SK-N-SH treated with all-trans-retinoic acid at 6 μM for 48 hours (cell line): ENCODE results near the gene GRID1.

Experiments
- ATAC-seq: fragments of 200-7000 bp; cut with Tn5 transposase; 3 replicates; pipeline ENCODE4 v1.9.1; 2020; ENCODE audit warnings: mild to moderate bottlenecking, moderate library complexity
- ARNTL ChIP-seq: fragments of 450-650 bp; formaldehyde crosslinking; IDR thresholded peaks from 2 replicates; pipeline ENCODE4 v1.5.0; 2020; ENCODE audit warnings: low read depth, mild to moderate bottlenecking, moderate library complexity, borderline replicate concordance
- BACH2 ChIP-seq: fragments of 250-450 bp; sonication (Bioruptor Pico); IDR thresholded peaks from 2 replicates; pipeline ENCODE4 v1.9.0; 2021; ENCODE audit warnings: mild to moderate bottlenecking, borderline replicate concordance
- CSDC2 ChIP-seq: fragments of 250-450 bp; sonication (Bioruptor Pico); IDR thresholded peaks from 2 replicates; pipeline ENCODE4 v1.5.0; 2020; ENCODE audit warnings: mild to moderate bottlenecking, moderate library complexity
- ESRRG ChIP-seq: fragments of 250-450 bp; sonication (Bioruptor Pico); IDR thresholded peaks from 2 replicates; pipeline ENCODE4 v1.6.1; 2021; ENCODE audit warnings: mild to moderate bottlenecking
- GLIS3 ChIP-seq: fragments of 250-450 bp; sonication (Bioruptor Pico); IDR thresholded peaks from 2 replicates; pipeline ENCODE4 v1.5.0; 2020; ENCODE audit warnings: mild to moderate bottlenecking, moderate library complexity
- ISL1 ChIP-seq: fragments of 250-450 bp; sonication (Bioruptor Pico); IDR thresholded peaks from 2 replicates; pipeline ENCODE4 v2.1.2; 2022; ENCODE audit warnings: mild to moderate bottlenecking, moderate library complexity
- POU6F1 ChIP-seq: fragments of 250-450 bp; sonication (Bioruptor Pico); IDR thresholded peaks from 2 replicates; pipeline ENCODE4 v1.8.0; 2021; ENCODE audit warnings: low read depth, mild to moderate bottlenecking, moderate library complexity, borderline replicate concordance
- PPARA ChIP-seq: fragments of 250-450 bp; sonication (Bioruptor Pico); IDR thresholded peaks from 2 replicates; pipeline ENCODE4 v1.5.0; 2020; ENCODE audit warnings: mild to moderate bottlenecking, borderline replicate concordance
- RARB ChIP-seq: fragments of 250-450 bp; sonication (Bioruptor Pico); IDR thresholded peaks from 2 replicates; pipeline ENCODE4 v1.8.0; 2021; ENCODE audit warnings: mild to moderate bottlenecking, moderate library complexity
- SNAI2 ChIP-seq: fragments of 250-450 bp; sonication (Bioruptor Pico); IDR thresholded peaks from 2 replicates; pipeline ENCODE4 v1.5.0; 2020; ENCODE audit warnings: mild to moderate bottlenecking, moderate library complexity
- TCF4 ChIP-seq: fragments of 250-450 bp; sonication (Bioruptor Pico); IDR thresholded peaks from 2 replicates; pipeline ENCODE4 v1.8.0; 2021; ENCODE audit warnings: mild to moderate bottlenecking, moderate library complexity, borderline replicate concordance
- TOX ChIP-seq: fragments of 250-450 bp; sonication (Bioruptor Pico); IDR thresholded peaks from 2 replicates; pipeline ENCODE4 v1.8.0; 2021; ENCODE audit warnings: mild to moderate bottlenecking, moderate library complexity, borderline replicate concordance
- ZC3H10 ChIP-seq: fragments of 250-450 bp; sonication (Bioruptor Pico); IDR thresholded peaks from 2 replicates; pipeline ENCODE4 v1.5.1; 2021; ENCODE audit warnings: mild to moderate bottlenecking, moderate library complexity
- ZFP3 ChIP-seq: fragments of 250-450 bp; sonication (Bioruptor Pico); IDR thresholded peaks from 2 replicates; pipeline ENCODE4 v1.5.0; 2020; ENCODE audit warnings: mild to moderate bottlenecking, moderate library complexity
- ZFP30 ChIP-seq: fragments of 450-650 bp; formaldehyde crosslinking; IDR thresholded peaks from 2 replicates; pipeline ENCODE4 v1.5.0; 2022; ENCODE audit warnings: mild to moderate bottlenecking, moderate library complexity
- ZNF565 ChIP-seq: fragments of 450-650 bp; formaldehyde crosslinking; conservative IDR thresholded peaks from 2 replicates; pipeline ENCODE4 v1.5.0; 2020; ENCODE audit warnings: low read depth, mild to moderate bottlenecking, moderate library complexity
- ZNF70 ChIP-seq: fragments of 450-650 bp; formaldehyde crosslinking; IDR thresholded peaks from 2 replicates; pipeline ENCODE4 v1.5.0; 2020; ENCODE audit warnings: mild to moderate bottlenecking, moderate library complexity
- ZNF8 ChIP-seq: fragments of 450-650 bp; formaldehyde crosslinking; IDR thresholded peaks from 2 replicates; pipeline ENCODE4 v1.5.0; 2020; ENCODE audit warnings: mild to moderate bottlenecking, moderate library complexity
- TF ChIP-seq, protein P1 (sequence below): fragments of 250-450 bp; sonication (Bioruptor Pico); IDR thresholded peaks from 2 replicates; pipeline ENCODE4 v1.5.1; 2020; ENCODE audit warnings: low read depth, mild to moderate bottlenecking, moderate library complexity
- TF ChIP-seq, protein P2 (sequence below): fragments of 250-450 bp; sonication (Bioruptor Pico); IDR thresholded peaks from 2 replicates; pipeline ENCODE4 v1.5.1; 2021; ENCODE audit warnings: mild to moderate bottlenecking, moderate library complexity

Gene GRID1

GRCh38 chr10:86104611-86105145 lies 261.9 kb downstream of the GRID1 start:
- ATAC-seq, result no peak
- TF ChIP-seq SNAI2 (CRISPR knock-in tag) (no peak), ESRRG (no peak), ZC3H10 (CRISPR knock-in tag) (no peak), ZFP30 (no peak), PPARA (no peak), CSDC2 (CRISPR knock-in tag) (no peak), RARB (no peak), POU6F1 (CRISPR knock-in tag) (no peak), ISL1 (CRISPR knock-in tag) (no peak)

- TF ChIP-seq TCF4 (CRISPR knock-in tag), result no peak
- TF ChIP-seq, protein P1, sequence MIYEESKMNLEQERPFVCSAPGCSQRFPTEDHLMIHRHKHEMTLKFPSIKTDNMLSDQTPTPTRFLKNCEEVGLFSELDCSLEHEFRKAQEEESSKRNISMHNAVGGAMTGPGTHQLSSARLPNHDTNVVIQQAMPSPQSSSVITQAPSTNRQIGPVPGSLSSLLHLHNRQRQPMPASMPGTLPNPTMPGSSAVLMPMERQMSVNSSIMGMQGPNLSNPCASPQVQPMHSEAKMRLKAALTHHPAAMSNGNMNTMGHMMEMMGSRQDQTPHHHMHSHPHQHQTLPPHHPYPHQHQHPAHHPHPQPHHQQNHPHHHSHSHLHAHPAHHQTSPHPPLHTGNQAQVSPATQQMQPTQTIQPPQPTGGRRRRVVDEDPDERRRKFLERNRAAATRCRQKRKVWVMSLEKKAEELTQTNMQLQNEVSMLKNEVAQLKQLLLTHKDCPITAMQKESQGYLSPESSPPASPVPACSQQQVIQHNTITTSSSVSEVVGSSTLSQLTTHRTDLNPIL (CRISPR knock-in tag), result no peak
- TF ChIP-seq ZNF70 (CRISPR knock-in tag), result no peak
- TF ChIP-seq BACH2 (CRISPR knock-in tag), result no peak
- no peak for TF ChIP-seq ZNF8 (CRISPR knock-in tag)
- TF ChIP-seq GLIS3, result no peak
- no peak for TF ChIP-seq ISL1 (CRISPR knock-in tag)
- TF ChIP-seq ZNF565 (CRISPR knock-in tag), result no peak
- TF ChIP-seq ZFP3 (CRISPR knock-in tag), result no peak
- TF ChIP-seq CSDC2 (CRISPR knock-in tag), result no peak
- no peak for ATAC-seq
Measured at GRCh38 chr10:86104156-86104555, 262.4 kb downstream of the GRID1 start.

DNA sequence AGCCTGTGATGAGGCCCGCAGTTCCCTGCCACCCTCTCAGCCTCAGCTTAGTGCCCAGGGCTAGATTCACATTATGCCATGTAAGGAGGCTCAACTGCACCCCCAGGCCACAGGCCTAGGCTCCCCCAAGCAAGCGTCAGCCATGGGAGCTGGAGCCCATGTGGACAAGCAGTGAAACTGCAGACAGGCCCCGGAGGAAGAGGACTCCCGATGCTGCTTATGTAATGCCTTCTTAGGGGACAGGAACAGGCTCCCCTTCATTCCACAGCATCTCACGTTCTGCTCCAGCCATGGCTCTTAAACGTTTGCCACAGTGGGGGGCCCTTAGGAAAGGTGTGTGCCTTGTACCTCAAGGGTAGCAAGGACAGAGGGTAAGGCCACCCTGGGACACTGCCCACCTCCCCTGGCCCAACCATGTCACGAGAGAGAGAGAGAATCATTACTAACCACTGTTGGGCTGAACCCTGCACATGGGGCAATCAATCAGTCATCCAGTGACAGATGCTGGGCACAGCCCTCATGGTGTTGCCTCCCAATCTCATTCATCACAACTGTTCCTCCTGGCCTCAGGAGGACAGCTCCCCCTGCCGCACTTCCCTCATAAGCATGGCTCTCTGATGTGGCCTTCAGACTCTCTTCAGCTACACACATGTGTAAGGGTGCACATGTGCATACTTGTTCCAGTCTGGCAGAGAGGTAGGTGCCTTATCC lies 263.0 kb downstream of the GRID1 start:
- ATAC-seq, result no peak
- TF ChIP-seq ISL1 (CRISPR knock-in tag) (no peak), ZC3H10 (CRISPR knock-in tag) (no peak), TCF4 (CRISPR knock-in tag) (no peak), ARNTL (CRISPR knock-in tag) (no peak), BACH2 (CRISPR knock-in tag) (no peak), ESRRG (no peak)

GRCh38 chr10:86102451-86102850 lies 264.1 kb downstream of the GRID1 start:
- TF ChIP-seq, protein P1 (CRISPR knock-in tag), result no peak
- TF ChIP-seq, all 23 proteins: peak for 0
- ATAC-seq, result no peak

- ATAC-seq, result no peak
- TF ChIP-seq, protein P1 (CRISPR knock-in tag), result no peak
- TF ChIP-seq, protein P2, sequence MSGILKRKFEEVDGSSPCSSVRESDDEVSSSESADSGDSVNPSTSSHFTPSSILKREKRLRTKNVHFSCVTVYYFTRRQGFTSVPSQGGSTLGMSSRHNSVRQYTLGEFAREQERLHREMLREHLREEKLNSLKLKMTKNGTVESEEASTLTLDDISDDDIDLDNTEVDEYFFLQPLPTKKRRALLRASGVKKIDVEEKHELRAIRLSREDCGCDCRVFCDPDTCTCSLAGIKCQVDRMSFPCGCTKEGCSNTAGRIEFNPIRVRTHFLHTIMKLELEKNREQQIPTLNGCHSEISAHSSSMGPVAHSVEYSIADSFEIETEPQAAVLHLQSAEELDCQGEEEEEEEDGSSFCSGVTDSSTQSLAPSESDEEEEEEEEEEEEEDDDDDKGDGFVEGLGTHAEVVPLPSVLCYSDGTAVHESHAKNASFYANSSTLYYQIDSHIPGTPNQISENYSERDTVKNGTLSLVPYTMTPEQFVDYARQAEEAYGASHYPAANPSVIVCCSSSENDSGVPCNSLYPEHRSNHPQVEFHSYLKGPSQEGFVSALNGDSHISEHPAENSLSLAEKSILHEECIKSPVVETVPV (CRISPR knock-in tag), result no peak
- TF ChIP-seq TOX (no peak), ISL1 (CRISPR knock-in tag) (no peak), ZNF70 (CRISPR knock-in tag) (no peak), ZFP3 (CRISPR knock-in tag) (no peak), ZFP30 (no peak), ZNF8 (CRISPR knock-in tag) (no peak), ZC3H10 (CRISPR knock-in tag) (no peak), SNAI2 (CRISPR knock-in tag) (no peak), ZNF565 (CRISPR knock-in tag) (no peak), CSDC2 (CRISPR knock-in tag) (no peak), BACH2 (CRISPR knock-in tag) (no peak)
Measured at GRCh38 chr10:86102031-86102430, 264.6 kb downstream of the GRID1 start.
